ENCODE measurements around the gene ELANE. TPM values are rescaled to one million over a fixed set of nuclear protein-coding genes. Genes with fewer than 3 reads are reported as not detected.

Gene ELANE
- polyA plus RNA-seq, 1 experiment, result not detected

- DNase-seq (ENCODE audit: low read depth, low spot score), result no peak
- CTCF ChIA-PET, result no interaction called here
- H3K27ac ChIP-seq (ENCODE audit: low read depth, low read length), result no peak overlapping the region
Observed at GRCh38 chr19:807627-808422, 44.3 kb upstream of the ELANE start.

GRCh38 chr19:808423-808775 is 43.7 kb upstream of the ELANE start:
- TF ChIP-seq CTCF (IDR thresholded peaks at IDR 0.05; ENCODE audit: low read depth, low read length), result no peak

More at GRCh38 chr19:807627-808422, 44.3 kb upstream of the ELANE start:
- POLR2A ChIA-PET, result no interaction called here
- TF ChIP-seq CTCF (IDR thresholded peaks at IDR 0.05; ENCODE audit: low read depth, low read length), result no peak
- Histone ChIP-seq H3K9me3 (ENCODE audit: control insufficient read depth, insufficient read depth, low read length) (peaks cover 12% of the 10 kb centered on the region; the same call in 1 of the 2 replicates), H3K27me3 (ENCODE audit: control insufficient read depth, insufficient read depth, low read length) (no peaks in the 10 kb centered on the region), H3K4me3 (ENCODE audit: low read depth, low read length) (no peak overlapping the region)

GRCh38 chr19:810077-810855 is 41.8 kb upstream of the ELANE start:
- POLR2A ChIA-PET, result no interaction called here
- TF ChIP-seq CTCF (IDR thresholded peaks at IDR 0.05; ENCODE audit: low read depth, low read length), result no peak
- Histone ChIP-seq H3K9me3 (ENCODE audit: control insufficient read depth, insufficient read depth, low read length) (peaks cover 28% of the 10 kb centered on the region; the same call in 1 of the 2 replicates), H3K4me3 (ENCODE audit: low read depth, low read length) (no peak overlapping the region), H3K27ac (ENCODE audit: low read depth, low read length) (no peak overlapping the region), H3K27me3 (ENCODE audit: control insufficient read depth, insufficient read depth, low read length) (no peaks in the 10 kb centered on the region)
- DNase-seq (ENCODE audit: low read depth, low spot score), result no peak
- CTCF ChIA-PET, result no interaction called here

More at GRCh38 chr19:808423-808775, 43.7 kb upstream of the ELANE start:
- H3K4me3 ChIP-seq (ENCODE audit: low read depth, low read length), result no peak overlapping the region
- DNase-seq (ENCODE audit: low read depth, low spot score), result no peak
- CTCF ChIA-PET, result no interaction called here
- H3K27me3 ChIP-seq (ENCODE audit: control insufficient read depth, insufficient read depth, low read length), result no peaks in the 10 kb centered on the region
- H3K27ac ChIP-seq (ENCODE audit: low read depth, low read length), result no peak overlapping the region
- POLR2A ChIA-PET, result no interaction called here
- H3K9me3 ChIP-seq (ENCODE audit: control insufficient read depth, insufficient read depth, low read length), result peaks cover 14% of the 10 kb centered on the region; the same call in 1 of the 2 replicates

GRCh38 chr19:810883-811489 is 41.1 kb upstream of the ELANE start:
- ChIA-PET POLR2A (no interaction called here), CTCF (no interaction called here)
- no peak overlapping the region for H3K4me3 ChIP-seq (ENCODE audit: low read depth, low read length)
- no peak for TF ChIP-seq CTCF (IDR thresholded peaks at IDR 0.05; ENCODE audit: low read depth, low read length)
- peaks cover 34% of the 10 kb centered on the region; the same call in 1 of the 2 replicates for H3K9me3 ChIP-seq (ENCODE audit: control insufficient read depth, insufficient read depth, low read length)
- H3K27ac ChIP-seq (ENCODE audit: low read depth, low read length), result no peak overlapping the region
- no peak for DNase-seq (ENCODE audit: low read depth, low spot score)
- no peaks in the 10 kb centered on the region for H3K27me3 ChIP-seq (ENCODE audit: control insufficient read depth, insufficient read depth, low read length)
